NCI-H524 treated with DMSO at 0.1 percent for 48 hours (cell line): ENCODE results near the gene PIAS1.
"Not testable (repeated sequence)": the region's sequence is repeated elsewhere in the genome, so short reads cannot be mapped to it uniquely, and the experiment has no call there.

ENCODE experiments used
- DNase-seq: peaks from one replicate; lab custom pipeline; 2025; lab: John Stamatoyannopoulos, UW

Gene PIAS1

GRCh38 chr15:68114840-68115239 is 60.7 kb downstream of the PIAS1 start:
- peak; percentile 26 for DNase-seq

GRCh38 chr15:68124700-68125099 is 70.6 kb downstream of the PIAS1 start:
- DNase-seq, result no peak

GRCh38 chr15:68126396-68126795 is 72.3 kb downstream of the PIAS1 start:
- no peak for DNase-seq

GRCh38 chr15:68129072-68129471 is 75.0 kb downstream of the PIAS1 start:
- no peak for DNase-seq

- no peak for DNase-seq
These were observed 76.7 kb downstream of the PIAS1 start for GRCh38 chr15:68130851-68131250.

- no peak for DNase-seq
These were observed 83.0 kb downstream of the PIAS1 start for GRCh38 chr15:68137096-68137495.

- no peak for DNase-seq
These were observed 89.0 kb downstream of the PIAS1 start for GRCh38 chr15:68143129-68143528.

GRCh38 chr15:68143785-68144184 is 89.7 kb downstream of the PIAS1 start:
- no peak for DNase-seq

GRCh38 chr15:68145706-68146105 is 91.6 kb downstream of the PIAS1 start:
- DNase-seq, result no peak

GRCh38 chr15:68148039-68148438 is 93.9 kb downstream of the PIAS1 start:
- no peak for DNase-seq

- no peak for DNase-seq
These were observed 94.9 kb downstream of the PIAS1 start for GRCh38 chr15:68149059-68149458.

- no peak for DNase-seq
These were observed 96.1 kb downstream of the PIAS1 start for GRCh38 chr15:68150187-68150586.

GRCh38 chr15:68151277-68151676 is 97.2 kb downstream of the PIAS1 start:
- no peak for DNase-seq

- DNase-seq, result no peak
These were observed 98.2 kb downstream of the PIAS1 start for GRCh38 chr15:68152342-68152741.

- no peak for DNase-seq
These were observed 100.9 kb downstream of the PIAS1 start for GRCh38 chr15:68154923-68155559.

- no peak for DNase-seq
These were observed 103.0 kb downstream of the PIAS1 start for GRCh38 chr15:68157074-68157473.

- DNase-seq, result no peak
These were observed 104.0 kb downstream of the PIAS1 start for GRCh38 chr15:68158046-68158628.

- DNase-seq, result no peak
These were observed 109.1 kb downstream of the PIAS1 start for GRCh38 chr15:68163191-68163590.

GRCh38 chr15:68166847-68167246 is 112.7 kb downstream of the PIAS1 start:
- DNase-seq, result no peak

GRCh38 chr15:68172037-68172436 is 117.9 kb downstream of the PIAS1 start:
- not testable (repeated sequence) for DNase-seq

GRCh38 chr15:68173119-68173518 is 119.0 kb downstream of the PIAS1 start:
- DNase-seq, result no peak

- DNase-seq, result no peak
These were observed 121.4 kb downstream of the PIAS1 start for GRCh38 chr15:68175526-68175925.

GRCh38 chr15:68176601-68177000 is 122.5 kb downstream of the PIAS1 start:
- DNase-seq, result no peak

GRCh38 chr15:68177742-68178141 is 123.6 kb downstream of the PIAS1 start:
- DNase-seq, result no peak
